Measurements from ENCODE around the gene NBDY. TPM values are rescaled to one million over a fixed set of nuclear protein-coding genes. Genes with fewer than 3 reads are reported as not detected.

The NBDY gene
- total and polyA plus RNA-seq, 4 donors = 11.8 to 43.2 (median 22.7) TPM

- Histone ChIP-seq H3K36me3 (ENCODE audit: control insufficient read depth in 4 of 4, insufficient read depth in 4 of 4, low read length in 4 of 4) (peaks cover 0 to 4% (median 2%) of the 10 kb centered on the region in 4 donors), H3K4me3 (no peak overlapping the region), H3K9me3 (ENCODE audit: control insufficient read depth in 4 of 4, insufficient read depth in 3 of 4, low read length in 3 of 4) (peaks cover 0 to 7% (median 0%) of the 10 kb centered on the region in 4 donors), H3K4me1 (ENCODE audit: control insufficient read depth in 5 of 5, insufficient read depth in 5 of 5, low read length in 5 of 5) (peaks cover 0 to 2% (median 0%) of the 10 kb centered on the region in 5 donors), H3K9ac (ENCODE audit: insufficient read depth in 1 of 2, low read length in 2 of 2) (no peak overlapping the region), H3K27ac (ENCODE audit: low read depth in 1 of 2, low read length in 1 of 2) (no peak overlapping the region), H3K27me3 (ENCODE audit: control insufficient read depth in 3 of 3, insufficient read depth in 3 of 3, low read length in 2 of 3) (peaks cover 0 to 40% (median 25%) of the 10 kb centered on the region in 3 donors)
- DNase-seq = no peak
- no peak for ATAC-seq (ENCODE audit: insufficient read depth, low FRiP score)
- WGBS, 2 donors = 56 to 63% methylated on average over 4 of the region's 4 CpGs
- no peak for TF ChIP-seq CTCF (IDR thresholded peaks at IDR 0.05; ENCODE audit: control extremely low read depth, extremely low read depth)
Observed at GRCh38 chrX:56744996-56745395, 16.0 kb downstream of the NBDY start.

- Histone ChIP-seq H3K4me1 (ENCODE audit: control insufficient read depth in 5 of 5, insufficient read depth in 5 of 5, low read length in 5 of 5) (peaks cover 0 to 2% (median 0%) of the 10 kb centered on the region in 5 donors), H3K9me3 (ENCODE audit: control insufficient read depth in 4 of 4, insufficient read depth in 3 of 4, low read length in 3 of 4) (peaks cover 0 to 2% (median 0%) of the 10 kb centered on the region in 4 donors), H3K4me3 (no peak overlapping the region), H3K9ac (ENCODE audit: insufficient read depth in 1 of 2, low read length in 2 of 2) (no peak overlapping the region), H3K27ac (ENCODE audit: low read depth in 1 of 2, low read length in 1 of 2) (no peak overlapping the region), H3K27me3 (ENCODE audit: control insufficient read depth in 3 of 3, insufficient read depth in 3 of 3, low read length in 2 of 3) (peaks cover 0 to 54% (median 29%) of the 10 kb centered on the region in 3 donors), H3K36me3 (ENCODE audit: control insufficient read depth in 4 of 4, insufficient read depth in 4 of 4, low read length in 4 of 4) (peaks cover 0 to 4% (median 2%) of the 10 kb centered on the region in 4 donors)
- no peak for DNase-seq
- ATAC-seq (ENCODE audit: insufficient read depth, low FRiP score) = no peak
- WGBS, 2 donors = 78 to 100% methylated on average over 1 of the region's 1 CpG
- TF ChIP-seq CTCF (IDR thresholded peaks at IDR 0.05; ENCODE audit: control extremely low read depth, extremely low read depth) = no peak
Observed at GRCh38 chrX:56746996-56747395, 18.0 kb downstream of the NBDY start.

GRCh38 chrX:56751071-56751470 is 22.0 kb downstream of the NBDY start:
- no peak for ATAC-seq (ENCODE audit: insufficient read depth, low FRiP score)
- no peak for TF ChIP-seq CTCF (IDR thresholded peaks at IDR 0.05; ENCODE audit: control extremely low read depth, extremely low read depth)
- DNase-seq = no peak
- no peak overlapping the region for H3K27ac ChIP-seq (ENCODE audit: low read depth in 1 of 2, low read length in 1 of 2)
- no peak overlapping the region for H3K4me3 ChIP-seq
- H3K4me1 ChIP-seq (ENCODE audit: control insufficient read depth in 5 of 5, insufficient read depth in 5 of 5, low read length in 5 of 5) = peaks cover 0 to 2% (median 0%) of the 10 kb centered on the region in 5 donors
- peaks cover 0 to 4% (median 0%) of the 10 kb centered on the region in 4 donors for H3K36me3 ChIP-seq (ENCODE audit: control insufficient read depth in 4 of 4, insufficient read depth in 4 of 4, low read length in 4 of 4)
- H3K9me3 ChIP-seq (ENCODE audit: control insufficient read depth in 4 of 4, insufficient read depth in 3 of 4, low read length in 3 of 4) = no peaks in the 10 kb centered on the region
- peaks cover 0 to 49% (median 16%) of the 10 kb centered on the region in 3 donors for H3K27me3 ChIP-seq (ENCODE audit: control insufficient read depth in 3 of 3, insufficient read depth in 3 of 3, low read length in 2 of 3)
- no peak overlapping the region for H3K9ac ChIP-seq (ENCODE audit: insufficient read depth in 1 of 2, low read length in 2 of 2)

GRCh38 chrX:56757327-56757726 is 28.3 kb downstream of the NBDY start:
- no peak overlapping the region for H3K4me3 ChIP-seq
- H3K36me3 ChIP-seq (ENCODE audit: control insufficient read depth in 4 of 4, insufficient read depth in 4 of 4, low read length in 4 of 4) = no peaks in the 10 kb centered on the region
- peaks cover 0 to 2% (median 0%) of the 10 kb centered on the region in 5 donors for H3K4me1 ChIP-seq (ENCODE audit: control insufficient read depth in 5 of 5, insufficient read depth in 5 of 5, low read length in 5 of 5)
- H3K9me3 ChIP-seq (ENCODE audit: control insufficient read depth in 4 of 4, insufficient read depth in 3 of 4, low read length in 3 of 4) = no peaks in the 10 kb centered on the region
- H3K27ac ChIP-seq (ENCODE audit: low read depth in 1 of 2, low read length in 1 of 2) = no peak overlapping the region
- H3K27me3 ChIP-seq (ENCODE audit: control insufficient read depth in 3 of 3, insufficient read depth in 3 of 3, low read length in 2 of 3) = peaks cover 0 to 12% (median 8%) of the 10 kb centered on the region in 3 donors
- TF ChIP-seq CTCF (IDR thresholded peaks at IDR 0.05; ENCODE audit: control extremely low read depth, extremely low read depth) = no peak
- ATAC-seq (ENCODE audit: insufficient read depth, low FRiP score) (no peak), DNase-seq (no peak)
- 74 to 84% methylated on average over 7 of the region's 7 CpGs for WGBS, 2 donors
- no peak overlapping the region for H3K9ac ChIP-seq (ENCODE audit: insufficient read depth in 1 of 2, low read length in 2 of 2)

Measured in lung (tissue), 12 donors.